Activated CD4-positive, alpha-beta T cell treated with anti-CD3 and anti-CD28 coated beads, Interleukin-2, Interleukin-4, amounts not matched to agents 100 ng/mL and 50 ng/mL, durations not matched to agents 16 hours and 8 hours (primary cell): ENCODE measurements around the gene PTPN13.

Source experiments
- DNase-seq: peaks from one replicate; pipeline ENCODE4 v3.0.0-alpha.2; 2020; ENCODE audit warnings: low spot score

PTPN13 gene

GRCh38 chr4:86592553-86593249 is 1.4 kb upstream of the PTPN13 start:
- DNase-seq = no peak

- DNase-seq = no peak
Observed at GRCh38 chr4:86594559-86595425, 677 bp downstream of the PTPN13 start.

- DNase-seq = no peak
Observed at GRCh38 chr4:86595426-86595805, 1.3 kb downstream of the PTPN13 start.

GRCh38 chr4:86596807-86597206 is 2.7 kb downstream of the PTPN13 start:
- DNase-seq = no peak

GRCh38 chr4:86600007-86600653 is 6.0 kb downstream of the PTPN13 start:
- no peak for DNase-seq

- no peak for DNase-seq
Observed at GRCh38 chr4:86603311-86603885, 9.3 kb downstream of the PTPN13 start.

GRCh38 chr4:86606809-86607208 is 12.7 kb downstream of the PTPN13 start:
- DNase-seq = no peak

GRCh38 chr4:86608757-86609375 is 14.8 kb downstream of the PTPN13 start:
- no peak for DNase-seq

GRCh38 chr4:86611757-86612156 is 17.6 kb downstream of the PTPN13 start:
- DNase-seq = no peak

GRCh38 chr4:86613734-86614133 is 19.6 kb downstream of the PTPN13 start:
- no peak for DNase-seq

- no peak for DNase-seq
Observed at GRCh38 chr4:86614865-86615264, 20.8 kb downstream of the PTPN13 start.

GRCh38 chr4:86615501-86615900 is 21.4 kb downstream of the PTPN13 start:
- no peak for DNase-seq

GRCh38 chr4:86619656-86620055 is 25.5 kb downstream of the PTPN13 start:
- DNase-seq = no peak

GRCh38 chr4:86621435-86621834 is 27.3 kb downstream of the PTPN13 start:
- no peak for DNase-seq

GRCh38 chr4:86626066-86626465 is 32.0 kb downstream of the PTPN13 start:
- DNase-seq = no peak

- no peak for DNase-seq
Observed at GRCh38 chr4:86627462-86628135, 33.5 kb downstream of the PTPN13 start.

- DNase-seq = no peak
Observed at GRCh38 chr4:86630629-86631028, 36.5 kb downstream of the PTPN13 start.

GRCh38 chr4:86631166-86631565 is 37.1 kb downstream of the PTPN13 start:
- no peak for DNase-seq

GRCh38 chr4:86633854-86634253 is 39.7 kb downstream of the PTPN13 start:
- no peak for DNase-seq

- no peak for DNase-seq
Observed at GRCh38 chr4:86640469-86640868, 46.4 kb downstream of the PTPN13 start.

- DNase-seq = no peak
Observed at GRCh38 chr4:86641516-86642090, 47.5 kb downstream of the PTPN13 start.
